Mammary epithelial cell (primary cell): ENCODE results near the gene MYO1D.

Source experiments
- EZH2 ChIP-seq: IDR thresholded peaks from 2 replicates; pipeline ENCODE4 v1.6.1; 2012; ENCODE audit warnings: low read length, inconsistent platforms, borderline replicate concordance
- TF ChIP-seq, protein P1 (sequence below), 2 donors: IDR thresholded peaks in 1 of 2; conservative IDR thresholded peaks in 1 of 2; 2 replicates each; pipeline ENCODE4 v1.5.1; 2011 to 2012; ENCODE audit warnings: inconsistent platforms in 2 of 2, low read length in 2 of 2, mild to moderate bottlenecking in 2 of 2, control low read depth in 1 of 2, low read depth in 1 of 2; ENCODE audit not compliant: insufficient read depth in 1 of 2; ENCODE audit errors: extremely low read depth in 1 of 2

DNA sequence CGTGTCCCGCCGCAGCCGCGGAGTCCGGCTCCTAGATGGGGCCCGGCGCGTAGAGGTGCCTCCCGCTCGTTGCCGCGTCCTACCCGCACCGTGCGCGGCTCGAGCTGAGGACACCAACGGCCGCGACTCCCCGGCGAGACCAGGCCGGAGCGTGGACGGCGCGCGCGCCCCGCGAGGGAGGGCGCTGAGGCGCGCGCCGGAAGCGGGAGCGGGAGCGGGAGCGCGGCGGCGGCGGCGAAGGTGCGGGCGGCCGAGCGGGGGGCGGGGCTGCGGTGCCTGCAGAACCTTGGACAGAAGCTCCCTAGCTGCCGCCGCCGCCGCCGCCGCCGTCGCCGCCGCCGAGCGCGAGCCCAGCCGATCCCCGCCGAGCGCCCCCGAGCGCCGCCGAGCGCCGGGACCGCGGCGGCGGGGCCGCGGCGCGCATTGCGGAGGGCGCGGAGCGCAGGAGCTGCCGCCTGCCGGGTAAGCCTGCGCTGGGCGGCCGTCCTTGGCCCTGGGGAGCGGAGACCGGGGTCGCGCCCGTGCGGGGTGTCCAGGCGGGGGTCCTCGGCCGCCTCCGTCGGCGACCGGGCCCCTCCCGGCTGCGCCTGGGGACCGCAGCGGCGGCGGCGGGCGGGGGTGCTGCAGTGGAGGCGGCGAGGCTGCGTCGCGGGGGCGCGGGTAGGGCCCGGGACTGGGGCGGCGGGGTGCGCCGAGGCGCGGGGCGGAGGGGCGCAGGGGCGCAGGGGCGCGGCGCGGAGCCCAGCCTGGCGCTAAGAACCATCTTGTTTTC lies 390.0 kb downstream of the MYO1D start, which contains the start of gene CDK5R1:
- TF ChIP-seq, protein P1, sequence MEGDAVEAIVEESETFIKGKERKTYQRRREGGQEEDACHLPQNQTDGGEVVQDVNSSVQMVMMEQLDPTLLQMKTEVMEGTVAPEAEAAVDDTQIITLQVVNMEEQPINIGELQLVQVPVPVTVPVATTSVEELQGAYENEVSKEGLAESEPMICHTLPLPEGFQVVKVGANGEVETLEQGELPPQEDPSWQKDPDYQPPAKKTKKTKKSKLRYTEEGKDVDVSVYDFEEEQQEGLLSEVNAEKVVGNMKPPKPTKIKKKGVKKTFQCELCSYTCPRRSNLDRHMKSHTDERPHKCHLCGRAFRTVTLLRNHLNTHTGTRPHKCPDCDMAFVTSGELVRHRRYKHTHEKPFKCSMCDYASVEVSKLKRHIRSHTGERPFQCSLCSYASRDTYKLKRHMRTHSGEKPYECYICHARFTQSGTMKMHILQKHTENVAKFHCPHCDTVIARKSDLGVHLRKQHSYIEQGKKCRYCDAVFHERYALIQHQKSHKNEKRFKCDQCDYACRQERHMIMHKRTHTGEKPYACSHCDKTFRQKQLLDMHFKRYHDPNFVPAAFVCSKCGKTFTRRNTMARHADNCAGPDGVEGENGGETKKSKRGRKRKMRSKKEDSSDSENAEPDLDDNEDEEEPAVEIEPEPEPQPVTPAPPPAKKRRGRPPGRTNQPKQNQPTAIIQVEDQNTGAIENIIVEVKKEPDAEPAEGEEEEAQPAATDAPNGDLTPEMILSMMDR (conservative IDR thresholded peaks at IDR 0.05 in 1 of 2, IDR thresholded peaks at IDR 0.05 in 1 of 2; ENCODE audit: extremely low read depth in 1 of 2, insufficient read depth in 1 of 2, low read depth in 1 of 2, low read length in 2 of 2): no peak
- TF ChIP-seq EZH2: no peak
